K562 (cell line): ENCODE data around the gene PLPP6. TPM values are rescaled to one million over a fixed set of nuclear protein-coding genes. Genes with fewer than 3 reads are reported as not detected.
A peak's percentile ranks its signal among the peaks of the same experiment; 100 is the strongest.

ENCODE experiments used
- ATAC-seq: fragments of 200-7000 bp; cut with Tn5 transposase; 3 replicates; pipeline ENCODE4 v1.9.1; 2020; ENCODE audit warnings: moderate library complexity
- Bru-seq: library from RNA; stranded (reverse); fragments of 400-500 nt; gene quantifications from one replicate; lab custom pipeline; 2021; lab: Mats Ljungman, UMichigan
- BruChase-seq, 2 experiments: library from RNA; stranded (reverse); fragments of 400-500 nt; gene quantifications; one replicate each; lab custom pipeline; 2021; lab: Mats Ljungman, UMichigan
- BruUV-seq: library from RNA; stranded (reverse); fragments of 400-500 nt; replicated peaks from 2 replicates; lab custom pipeline; 2021; lab: Mats Ljungman, UMichigan
- CTCF ChIA-PET: fragments of 300-600 bp; formaldehyde crosslinking; extraction: SDS; loops from one replicate; lab custom pipeline; 2021; ENCODE audit warnings: low intra/inter-chr PET ratio; lab: Yijun Ruan, JAX
- POLR2A ChIA-PET: fragments of 300-600, 350-650 bp; sonication (Branson Sonifier 250); formaldehyde crosslinking; extraction: SDS; loops from one replicate; lab custom pipeline; 2021; ENCODE audit warnings: antibody characterized with exemption, inconsistent platforms; lab: Yijun Ruan, JAX
- DNase-seq, 4 experiments: peaks; one replicate each; pipeline versions ENCODE4 v3.0.0 to v3.0.0-alpha.2; 2011 to 2018; ENCODE audit warnings: low spot score in 3 of 4, mixed read lengths in 3 of 4; ENCODE audit errors: extremely low read depth in 1 of 4
- FAIRE-seq: peaks from 2 replicates; lab custom pipeline; 2011; peaks lifted over from hg19 to GRCh38; lab: Jason Lieb, UNC
- H2AFZ ChIP-seq: 2 replicates; pipeline ENCODE4 v1.6.0; 2011; ENCODE audit warnings: low read depth, low read length, control low read depth, inconsistent platforms
- H3K27ac ChIP-seq: fragments of 200-600 bp; 3 replicates; pipeline ENCODE4 v1.8.0; 2011; ENCODE audit warnings: low read depth, mild to moderate bottlenecking, control low read depth, inconsistent platforms, low read length, moderate library complexity, mixed read lengths; ENCODE audit errors: extremely low read depth
- H3K27me3 ChIP-seq, 2 experiments: fragments of 300-600 bp in 1 of 2; 2 replicates in 1 of 2; 3 replicates in 1 of 2; pipeline versions ENCODE4 v1.6.0 to v1.8.0; 2011; ENCODE audit warnings: inconsistent platforms in 2 of 2, low read length in 2 of 2, mild to moderate bottlenecking in 1 of 2, mixed read lengths in 1 of 2, moderate library complexity in 1 of 2; ENCODE audit not compliant: control insufficient read depth in 2 of 2, insufficient read depth in 2 of 2
- H3K36me3 ChIP-seq: fragments of 300-600 bp; 3 replicates; pipeline ENCODE4 v1.8.0; 2011; ENCODE audit warnings: mild to moderate bottlenecking, low read length, inconsistent platforms; ENCODE audit not compliant: control insufficient read depth, insufficient read depth
- H3K4me1 ChIP-seq, 2 experiments: fragments of 200-600 bp in 1 of 2; replicated peaks in 1 of 2; 2 replicates in 1 of 2; 3 replicates in 1 of 2; pipeline versions ENCODE4 v1.5.1 to v1.8.0; 2011; ENCODE audit warnings: inconsistent platforms in 2 of 2, low read length in 2 of 2, mild to moderate bottlenecking in 1 of 2, mixed read lengths in 1 of 2, moderate library complexity in 1 of 2; ENCODE audit not compliant: control insufficient read depth in 2 of 2, insufficient read depth in 2 of 2
- H3K4me2 ChIP-seq: 2 replicates; pipeline ENCODE4 v1.6.1; 2011; ENCODE audit warnings: low read length, control low read depth, inconsistent platforms, mixed read lengths; ENCODE audit not compliant: insufficient read depth
- H3K4me3 ChIP-seq: fragments of 200-600 bp; sonication (generic), shearing (Covaris generic); 2 replicates; pipeline ENCODE4 v1.5.1; 2016; ENCODE audit warnings: control low read depth, inconsistent platforms
- H3K79me2 ChIP-seq: fragments of 200-600 bp; 3 replicates; pipeline ENCODE4 v1.8.0; 2011; ENCODE audit warnings: low read length, inconsistent platforms; ENCODE audit not compliant: control insufficient read depth, insufficient read depth
- H3K9ac ChIP-seq, 2 experiments: 2 replicates each; pipeline versions ENCODE4 v1.6.0 to v1.6.1; 2011; ENCODE audit warnings: low read depth in 2 of 2, low read length in 2 of 2, control low read depth in 1 of 2, inconsistent platforms in 1 of 2, mild to moderate bottlenecking in 1 of 2, mixed read lengths in 1 of 2; ENCODE audit not compliant: insufficient read depth in 1 of 2
- H3K9me1 ChIP-seq: one replicate; pipeline ENCODE4 v1.6.0; 2011; ENCODE audit warnings: inconsistent platforms, mild to moderate bottlenecking, low read length, moderate library complexity; ENCODE audit not compliant: control insufficient read depth, insufficient read depth
- H3K9me3 ChIP-seq: replicated peaks from 2 replicates; pipeline ENCODE4 v1.5.1; 2011; ENCODE audit warnings: low read depth, low read length, inconsistent platforms; ENCODE audit not compliant: control insufficient read depth, insufficient read depth
- H4K20me1 ChIP-seq: replicated peaks from 2 replicates; pipeline ENCODE4 v1.6.1; 2011; ENCODE audit warnings: low read length, inconsistent platforms, mixed read lengths; ENCODE audit not compliant: control insufficient read depth, insufficient read depth
- ARID4B ChIP-seq: sonication (generic); formaldehyde crosslinking; IDR thresholded peaks from 2 replicates; pipeline ENCODE4 v1.8.0; 2022; ENCODE audit warnings: mild to moderate bottlenecking, missing genetic modification reagents
- KHSRP ChIP-seq: fragments of 450-650 bp; IDR thresholded peaks from 2 replicates; pipeline ENCODE4 v1.6.1; 2017
- NR2C2 ChIP-seq, 2 experiments: fragments of 200-800 bp in 1 of 2; sonication (Bioruptor generic) in 1 of 2; sonication (generic) in 1 of 2; formaldehyde crosslinking in 1 of 2; IDR thresholded peaks; 2 replicates each; pipeline versions ENCODE4 v1.6.1 to v1.8.0; 2016 to 2022; ENCODE audit warnings: mild to moderate bottlenecking in 1 of 2, missing compliant biosample characterization in 1 of 2, missing genetic modification characterization in 1 of 2, missing genetic modification reagents in 1 of 2
- PHF8 ChIP-seq: fragments of 200-600 bp; sonication (generic); IDR thresholded peaks from 2 replicates; pipeline ENCODE4 v1.6.1; 2012; ENCODE audit warnings: mixed run types, mild to moderate bottlenecking, inconsistent platforms, low read length, moderate library complexity, borderline replicate concordance
- POLR2AphosphoS5 ChIP-seq: IDR thresholded peaks from 2 replicates; pipeline ENCODE4 v1.6.1; 2011; ENCODE audit warnings: mild to moderate bottlenecking, low read depth, low read length, moderate library complexity; ENCODE audit not compliant: control insufficient read depth, insufficient read depth
- SP2 ChIP-seq: IDR thresholded peaks from 2 replicates; pipeline ENCODE4 v1.6.1; 2011; ENCODE audit warnings: mild to moderate bottlenecking, low read depth, low read length, moderate library complexity; ENCODE audit not compliant: poor library complexity, severe bottlenecking; ENCODE audit errors: extremely low read depth
- ZNF311 ChIP-seq: fragments of 250-450 bp; sonication (Bioruptor Pico); IDR thresholded peaks from 2 replicates; pipeline ENCODE4 v1.4.0; 2020; ENCODE audit warnings: mild to moderate bottlenecking, moderate library complexity
- ZNF75A ChIP-seq: fragments of 450-650 bp; formaldehyde crosslinking; IDR thresholded peaks from 2 replicates; pipeline ENCODE4 v1.4.0; 2020; ENCODE audit warnings: mild to moderate bottlenecking
- WGBS: fragments of 100-300 bp; shearing (Covaris generic); methylation state at CpG from one replicate; pipeline ENCODE4 v1.1.6; 2016; ENCODE audit warnings: low coverage, mixed read lengths; ENCODE audit not compliant: insufficient coverage; ENCODE audit errors: missing lambda C conversion rate; 5-methylcytosine and 5-hydroxymethylcytosine counted together
- in situ Hi-C: fragments of 300-500 bp; cut with MboI; formaldehyde crosslinking; loops from 4 replicates; pipeline ENCODE4 v1.15.0; 2018; ENCODE audit warnings: inconsistent platforms, mixed read lengths
- intact Hi-C: fragments of 100-400 bp; cut with micrococcal nuclease; formaldehyde crosslinking; loops from 2 replicates; pipeline ENCODE4 v1.14.2; 2022
- long read RNA-seq, 3 experiments: library from polyadenylated mRNA in 2 of 3; library from RNA in 1 of 3; unstranded in 2 of 3; stranded (forward) in 1 of 3; transcript quantifications; one replicate each; pipeline ENCODE4 v2.0.0, GENCODE V29; 2019 to 2022
- polyA minus RNA-seq, 3 experiments: library from RNA; depleted of rRNA, polyadenylated mRNA; stranded (reverse); fragments of >200 nt; gene quantifications; 2 replicates each; pipeline ENCODE4 v1.2.3, GENCODE V29; 2011
- polyA plus RNA-seq, 8 experiments: library from polyadenylated mRNA; depleted of rRNA in 4 of 8; stranded (reverse) in 5 of 8; unstranded in 3 of 8; fragments of >200 nt; fragmentation: Nextera tagmentation in 2 of 8; fragmentation: Illumina TruSeq in 1 of 8; extraction: Ambion mirVana in 2 of 8; extraction: Trizol in 1 of 8; gene quantifications; 2 replicates each; pipeline versions ENCODE4 v1.2.1 to v1.2.3, GENCODE V29; 2011 to 2014; ENCODE audit warnings: inconsistent platforms in 1 of 8, missing spikeins in 1 of 8
- total RNA-seq, 7 experiments: library from RNA; depleted of rRNA in 6 of 7; stranded (reverse); fragments of >200 nt in 6 of 7; fragmentation: Illumina TruSeq in 2 of 7; extraction: Trizol in 2 of 7; gene quantifications; 2 replicates each; pipeline versions ENCODE4 v1.2.1 to v1.2.3, GENCODE V29; 2011 to 2021; ENCODE audit warnings: low replicate concordance in 1 of 7
- TF ChIP-seq, protein P1 (sequence below): fragments of 450-650 bp; formaldehyde crosslinking; IDR thresholded peaks from 2 replicates; pipeline ENCODE4 v1.4.0; 2022; ENCODE audit warnings: mild to moderate bottlenecking, moderate library complexity

Gene PLPP6
- total RNA-seq (2011; cell fraction: chromatin; rRNA removed; ENCODE audit: low replicate concordance): 9.1 TPM in 2 replicates
- 12.2 and 13.0 TPM in 2 replicates for total RNA-seq (2011; cell fraction: nucleolus; rRNA removed)
- total RNA-seq (2011; cell fraction: nucleoplasm; rRNA removed): 12.5 and 16.6 TPM in 2 replicates
- total RNA-seq (2014; rRNA removed) (5.4 and 5.6 TPM in 2 replicates), total RNA-seq (2014; rRNA removed; fragmentation: Illumina TruSeq; extraction: Trizol) (4.9 and 5.3 TPM in 2 replicates), total RNA-seq (2015; rRNA removed; fragmentation: Illumina TruSeq; extraction: Trizol) (4.5 and 5.1 TPM in 2 replicates), total RNA-seq (2021) (6.4 and 6.9 TPM in 2 replicates), polyA plus RNA-seq (2011; rRNA removed) (8.3 and 8.9 TPM in 2 replicates), polyA plus RNA-seq (2014; fragmentation: Illumina TruSeq; extraction: Trizol) (7.0 and 7.3 TPM in 2 replicates), polyA plus RNA-seq (2014; fragmentation: Nextera tagmentation; extraction: Ambion mirVana) (1 to 10 TPM; 1.9 to 2.0 TPM), polyA plus RNA-seq (2014; rRNA removed) (6.3 and 6.7 TPM in 2 replicates), polyA minus RNA-seq (2011; rRNA and poly(A)+ RNA removed) (8.7 and 9.3 TPM in 2 replicates), Bru-seq, nascent RNA (percentile 81 among the genes with signal in this experiment), BruChase-seq, experiment 1, labeled RNA remaining after a 2-hour chase (percentile 67 among the genes with signal in this experiment), BruChase-seq, experiment 2, labeled RNA remaining after a 6-hour chase (percentile 66 among the genes with signal in this experiment)
- polyA plus RNA-seq (2011; cell fraction: cytosol; rRNA removed): 6.0 and 8.2 TPM in 2 replicates
- polyA plus RNA-seq (2011; cell fraction: nucleus; rRNA removed): 10.3 and 12.0 TPM in 2 replicates
- 6.9 and 8.6 TPM in 2 replicates for polyA plus RNA-seq (2012)
- polyA minus RNA-seq (2011; cell fraction: cytosol; rRNA and poly(A)+ RNA removed): 4.7 and 4.9 TPM in 2 replicates
- 9.6 and 14.2 TPM in 2 replicates for polyA minus RNA-seq (2011; cell fraction: nucleus; rRNA and poly(A)+ RNA removed)
- long read RNA-seq, experiment 1, transcript PLPP6-201 (1 exons, 2,944 nt): major isoform, 40 of 41 reads
- long read RNA-seq, experiment 1, partial matches to known transcripts: 0 of 41 reads
- long read RNA-seq, experiment 1, other reads (novel, unspliced or antisense): 1 of 41 reads
- long read RNA-seq, experiment 2, partial matches to known transcripts: 0 of 3 reads
- long read RNA-seq, experiment 2, other reads (novel, unspliced or antisense): 0 of 3 reads
- long read RNA-seq, experiment 3, partial matches to known transcripts: 0 of 3 reads
- long read RNA-seq, experiment 3, other reads (novel, unspliced or antisense): 0 of 3 reads

- POLR2A ChIA-PET: interaction anchor here (0.6 to 1.6 kb wide), 3 partner anchors 15 to 1057 kb away, joined by 3 read pairs; no protein-coding TSS in a partner anchor
- Histone ChIP-seq H3K9me1 (no peaks in the 10 kb centered on the region), H3K36me3 (no peaks in the 10 kb centered on the region), H4K20me1 (no peaks in the 10 kb centered on the region), H3K4me1 (peaks cover 10 to 19% of the 10 kb centered on the region in 2 experiments; a peak in 4 of 5 replicates), H3K9ac (peak within 1 kb of the TSS; percentile 70 to 95), H3K9me3 (no peaks in the 10 kb centered on the region), H3K4me2 (peak within 1 kb of the TSS; percentile 90), H3K79me2 (peaks cover 14% of the 10 kb centered on the region), H2AFZ (peak within 1 kb of the TSS; percentile 91), H3K27ac (peak within 1 kb of the TSS; percentile 69), H3K27me3 (no peaks in the 10 kb centered on the region), H3K4me3 (peak within 1 kb of the TSS; percentile 86)
- no TSS peak for BruUV-seq
- CTCF ChIA-PET: no interaction called here
- under 1% methylated on average over 28 of the region's 70 CpGs for WGBS
- peak; percentile 69 for FAIRE-seq
- peak; percentile 98 for ATAC-seq
- DNase-seq: peak; percentile 75 to 86 (median 80)
- in situ Hi-C loops (no loop called here), intact Hi-C loops (loop anchor here (2.0 to 5.0 kb wide), 2 partner anchors 78 to 325 kb away; partner anchors contain the start of genes AK3 and JAK2)
- TF ChIP-seq ZNF75A: no peak
- TF ChIP-seq ZNF311 (CRISPR knock-in tag): no peak
- TF ChIP-seq, protein P1, sequence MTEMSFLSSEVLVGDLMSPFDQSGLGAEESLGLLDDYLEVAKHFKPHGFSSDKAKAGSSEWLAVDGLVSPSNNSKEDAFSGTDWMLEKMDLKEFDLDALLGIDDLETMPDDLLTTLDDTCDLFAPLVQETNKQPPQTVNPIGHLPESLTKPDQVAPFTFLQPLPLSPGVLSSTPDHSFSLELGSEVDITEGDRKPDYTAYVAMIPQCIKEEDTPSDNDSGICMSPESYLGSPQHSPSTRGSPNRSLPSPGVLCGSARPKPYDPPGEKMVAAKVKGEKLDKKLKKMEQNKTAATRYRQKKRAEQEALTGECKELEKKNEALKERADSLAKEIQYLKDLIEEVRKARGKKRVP (CRISPR knock-in tag): no peak
- TF ChIP-seq KHSRP: no peak
- peak; percentile 86; the same call in 1 of the 2 replicates for TF ChIP-seq PHF8
- no peak for TF ChIP-seq NR2C2 (CRISPR knock-in tag; IDR thresholded peaks at IDR 0.05)
- peak; percentile 29; the same call in 1 of the 2 replicates for TF ChIP-seq NR2C2 (tag; IDR thresholded peaks at IDR 0.05)
- TF ChIP-seq POLR2AphosphoS5: 0 out of 2 replicates have a peak, but pooled peaks have one; percentile 46
- peak; percentile 29 for TF ChIP-seq SP2
- peak; percentile 49 for TF ChIP-seq ARID4B (CRISPR knock-in tag)
Observed at GRCh38 chr9:4662108-4662988, at the start of gene PLPP6. TSS of gene PLPP6 (plus strand) at chr9:4662294. CDS start at chr9:4662376, 82 bp downstream.
